NT2/D1 (cell line): Measurements from ENCODE around the gene CCDC149.

ENCODE experiments used
- YY1 ChIP-seq: IDR thresholded peaks from 2 replicates; pipeline ENCODE4 v1.6.1; 2011; ENCODE audit not compliant: insufficient read length, insufficient read depth
- ZNF274 ChIP-seq: IDR thresholded peaks from 2 replicates; pipeline ENCODE4 v1.6.1; 2011; ENCODE audit warnings: mild to moderate bottlenecking, low read depth, low read length

DNA sequence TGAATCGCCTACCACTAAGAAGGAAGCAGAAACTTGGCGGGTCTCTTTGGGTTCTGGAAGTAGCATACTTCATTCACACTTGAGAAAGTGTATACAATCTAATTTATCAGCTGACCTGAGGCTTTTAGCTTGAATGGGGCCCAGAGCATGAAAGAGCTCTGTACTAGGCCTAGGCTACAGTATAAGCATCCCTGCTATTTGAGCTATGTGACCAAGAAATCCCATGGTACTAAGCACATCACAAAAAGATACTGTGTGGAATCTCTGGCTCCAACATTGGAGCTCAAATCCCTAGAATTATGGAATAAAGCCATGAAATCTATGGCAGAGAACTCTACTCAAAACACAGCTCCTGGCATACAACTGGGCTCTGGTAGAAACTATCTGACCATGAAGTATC is 43.9 kb upstream of the CCDC149 start:
- TF ChIP-seq ZNF274: no peak
- no peak for TF ChIP-seq YY1
